ENCODE measurements around the gene SACS. TPM values are rescaled to one million over a fixed set of nuclear protein-coding genes. Genes with fewer than 3 reads are reported as not detected.

The SACS gene
- total and polyA plus RNA-seq, 3 experiments from 2014 or later, result 7.8 to 50.6 (median 48.1) TPM

GRCh38 chr13:23436680-23437079 is 3.2 kb upstream of the SACS start:
- H3K27ac ChIP-seq (ENCODE audit: low read depth, low read length), result no peak overlapping the region
- H3K4me1 ChIP-seq (ENCODE audit: insufficient read depth, low read length), result no peaks in the 10 kb centered on the region
- Mint-ChIP-seq H3K4me3 (no peak overlapping the region), H3K9me3 (no peaks in the 10 kb centered on the region), H3K4me1 (peaks cover 1 to 13% (median 9%) of the 10 kb centered on the region in 3 donors), H3K36me3 (no peaks in the 10 kb centered on the region), H3K27me3 (peaks cover 6 to 32% of the 10 kb centered on the region in 2 donors), H3K27ac (no peak overlapping the region)
- H3K4me3 ChIP-seq (ENCODE audit: low read length), result no peak overlapping the region
- peaks cover 4% of the 10 kb centered on the region for H3K27me3 ChIP-seq (ENCODE audit: insufficient read depth, low read length, poor library complexity, severe bottlenecking)
- H3K36me3 ChIP-seq (ENCODE audit: insufficient read depth, low read length), result no peaks in the 10 kb centered on the region
- ChIA-PET CTCF (no interaction called here), POLR2A (no interaction called here)
- no peaks in the 10 kb centered on the region for H3K9me3 ChIP-seq (ENCODE audit: low read length)
- DNase-seq, result no peak

GRCh38 chr13:23434491-23434890 is 989 bp upstream of the SACS start:
- no peaks in the 10 kb centered on the region for H3K4me1 ChIP-seq (ENCODE audit: insufficient read depth, low read length)
- no peak overlapping the region for H3K27ac ChIP-seq (ENCODE audit: low read depth, low read length)
- CTCF ChIA-PET, result no interaction called here
- no peaks in the 10 kb centered on the region for H3K36me3 Mint-ChIP-seq
- DNase-seq, result no peak
- no peaks in the 10 kb centered on the region for H3K36me3 ChIP-seq (ENCODE audit: insufficient read depth, low read length)
- H3K27me3 Mint-ChIP-seq, result peaks cover 11 to 47% of the 10 kb centered on the region in 2 donors
- H3K27ac Mint-ChIP-seq, result no peak overlapping the region
- H3K4me3 Mint-ChIP-seq, result no peak overlapping the region
- peaks cover 4% of the 10 kb centered on the region for H3K27me3 ChIP-seq (ENCODE audit: insufficient read depth, low read length, poor library complexity, severe bottlenecking)
- POLR2A ChIA-PET, result no interaction called here
- no peak overlapping the region for H3K4me3 ChIP-seq (ENCODE audit: low read length)
- peaks cover 1 to 13% (median 9%) of the 10 kb centered on the region in 3 donors for H3K4me1 Mint-ChIP-seq
- no peaks in the 10 kb centered on the region for H3K9me3 ChIP-seq (ENCODE audit: low read length)
- H3K9me3 Mint-ChIP-seq, result no peaks in the 10 kb centered on the region

- H3K4me1 Mint-ChIP-seq, result peaks cover 1 to 13% (median 9%) of the 10 kb centered on the region in 3 donors
- Histone ChIP-seq H3K27me3 (ENCODE audit: insufficient read depth, low read length, poor library complexity, severe bottlenecking) (peaks cover 4% of the 10 kb centered on the region), H3K9me3 (ENCODE audit: low read length) (no peaks in the 10 kb centered on the region), H3K36me3 (ENCODE audit: insufficient read depth, low read length) (no peaks in the 10 kb centered on the region), H3K4me1 (ENCODE audit: insufficient read depth, low read length) (no peaks in the 10 kb centered on the region), H3K4me3 (ENCODE audit: low read length) (no peak overlapping the region), H3K27ac (ENCODE audit: low read depth, low read length) (no peak overlapping the region)
- H3K27ac Mint-ChIP-seq, result no peak overlapping the region
- H3K4me3 Mint-ChIP-seq, result no peak overlapping the region
- peaks cover 9 to 55% of the 10 kb centered on the region in 2 donors for H3K27me3 Mint-ChIP-seq
- H3K36me3 Mint-ChIP-seq, result no peaks in the 10 kb centered on the region
- no peaks in the 10 kb centered on the region for H3K9me3 Mint-ChIP-seq
- ChIA-PET CTCF (no interaction called here), POLR2A (no interaction called here)
- no peak for DNase-seq
These were observed 876 bp downstream of the SACS start for GRCh38 chr13:23432626-23433025.

GRCh38 chr13:23430664-23431063 is 2.8 kb downstream of the SACS start:
- Mint-ChIP-seq H3K36me3 (no peaks in the 10 kb centered on the region), H3K27ac (no peak overlapping the region), H3K4me1 (peaks cover 1 to 13% (median 9%) of the 10 kb centered on the region in 3 donors), H3K27me3 (peaks cover 8 to 56% of the 10 kb centered on the region in 2 donors), H3K9me3 (no peaks in the 10 kb centered on the region), H3K4me3 (no peak overlapping the region)
- ChIA-PET CTCF (no interaction called here), POLR2A (no interaction called here)
- Histone ChIP-seq H3K27me3 (ENCODE audit: insufficient read depth, low read length, poor library complexity, severe bottlenecking) (peaks cover 4% of the 10 kb centered on the region), H3K27ac (ENCODE audit: low read depth, low read length) (no peak overlapping the region), H3K9me3 (ENCODE audit: low read length) (no peaks in the 10 kb centered on the region), H3K36me3 (ENCODE audit: insufficient read depth, low read length) (no peaks in the 10 kb centered on the region), H3K4me1 (ENCODE audit: insufficient read depth, low read length) (no peaks in the 10 kb centered on the region), H3K4me3 (ENCODE audit: low read length) (no peak overlapping the region)
- DNase-seq, result no peak

GRCh38 chr13:23427881-23428528 is 5.5 kb downstream of the SACS start:
- Histone ChIP-seq H3K27ac (ENCODE audit: low read depth, low read length) (no peak overlapping the region), H3K4me3 (ENCODE audit: low read length) (no peak overlapping the region), H3K4me1 (ENCODE audit: insufficient read depth, low read length) (no peaks in the 10 kb centered on the region), H3K9me3 (ENCODE audit: low read length) (no peaks in the 10 kb centered on the region), H3K27me3 (ENCODE audit: insufficient read depth, low read length, poor library complexity, severe bottlenecking) (no peaks in the 10 kb centered on the region), H3K36me3 (ENCODE audit: insufficient read depth, low read length) (no peaks in the 10 kb centered on the region)
- Mint-ChIP-seq H3K36me3 (no peaks in the 10 kb centered on the region), H3K27me3 (peaks cover 8 to 42% of the 10 kb centered on the region in 2 donors), H3K4me3 (no peak overlapping the region), H3K4me1 (peaks cover under 1 to 4% (median 2%) of the 10 kb centered on the region in 3 donors), H3K27ac (no peak overlapping the region), H3K9me3 (no peaks in the 10 kb centered on the region)
- no peak for DNase-seq
- ChIA-PET CTCF (no interaction called here), POLR2A (no interaction called here)

- H3K36me3 ChIP-seq (ENCODE audit: insufficient read depth, low read length), result no peaks in the 10 kb centered on the region
- ChIA-PET CTCF (no interaction called here), POLR2A (no interaction called here)
- no peaks in the 10 kb centered on the region for H3K4me1 ChIP-seq (ENCODE audit: insufficient read depth, low read length)
- Mint-ChIP-seq H3K9me3 (no peaks in the 10 kb centered on the region), H3K27me3 (peaks cover 8 to 37% of the 10 kb centered on the region in 2 donors), H3K27ac (no peak overlapping the region), H3K4me3 (no peak overlapping the region), H3K4me1 (peaks cover 0 to 3% (median 0%) of the 10 kb centered on the region in 3 donors), H3K36me3 (no peaks in the 10 kb centered on the region)
- H3K4me3 ChIP-seq (ENCODE audit: low read length), result no peak overlapping the region
- no peak overlapping the region for H3K27ac ChIP-seq (ENCODE audit: low read depth, low read length)
- H3K9me3 ChIP-seq (ENCODE audit: low read length), result no peaks in the 10 kb centered on the region
- H3K27me3 ChIP-seq (ENCODE audit: insufficient read depth, low read length, poor library complexity, severe bottlenecking), result no peaks in the 10 kb centered on the region
- no peak for DNase-seq
These were observed 6.1 kb downstream of the SACS start for GRCh38 chr13:23427342-23427843.

GRCh38 chr13:23421596-23421995 is 11.9 kb downstream of the SACS start:
- no peak overlapping the region for H3K27ac Mint-ChIP-seq
- no peaks in the 10 kb centered on the region for H3K27me3 ChIP-seq (ENCODE audit: insufficient read depth, low read length, poor library complexity, severe bottlenecking)
- H3K4me3 Mint-ChIP-seq, result no peak overlapping the region
- H3K27ac ChIP-seq (ENCODE audit: low read depth, low read length), result no peak overlapping the region
- no peak overlapping the region for H3K4me3 ChIP-seq (ENCODE audit: low read length)
- H3K4me1 Mint-ChIP-seq, result no peaks in the 10 kb centered on the region
- no peaks in the 10 kb centered on the region for H3K36me3 ChIP-seq (ENCODE audit: insufficient read depth, low read length)
- H3K36me3 Mint-ChIP-seq, result no peaks in the 10 kb centered on the region
- no peaks in the 10 kb centered on the region for H3K9me3 ChIP-seq (ENCODE audit: low read length)
- H3K4me1 ChIP-seq (ENCODE audit: insufficient read depth, low read length), result no peaks in the 10 kb centered on the region
- no peaks in the 10 kb centered on the region for H3K9me3 Mint-ChIP-seq
- H3K27me3 Mint-ChIP-seq, result no peaks in the 10 kb centered on the region
- POLR2A ChIA-PET, result no interaction called here
- no peak for DNase-seq
- CTCF ChIA-PET, result no interaction called here

- Mint-ChIP-seq H3K9me3 (no peaks in the 10 kb centered on the region), H3K4me3 (no peak overlapping the region)
These were observed 14.5 kb downstream of the SACS start for GRCh38 chr13:23418776-23419683.

More at GRCh38 chr13:23418776-23419683, 14.5 kb downstream of the SACS start:
- no peak for DNase-seq
- no peak overlapping the region for H3K4me3 ChIP-seq (ENCODE audit: low read length)
- H3K36me3 ChIP-seq (ENCODE audit: insufficient read depth, low read length), result no peaks in the 10 kb centered on the region
- H3K4me1 Mint-ChIP-seq, result no peaks in the 10 kb centered on the region
- no peaks in the 10 kb centered on the region for H3K9me3 ChIP-seq (ENCODE audit: low read length)
- peaks cover 0 to 1% (median 0%) of the 10 kb centered on the region in 3 donors for H3K36me3 Mint-ChIP-seq
- H3K27ac ChIP-seq (ENCODE audit: low read depth, low read length), result no peak overlapping the region
- no peaks in the 10 kb centered on the region for H3K4me1 ChIP-seq (ENCODE audit: insufficient read depth, low read length)
- peaks cover 0 to 2% of the 10 kb centered on the region in 2 donors for H3K27me3 Mint-ChIP-seq
- no peaks in the 10 kb centered on the region for H3K27me3 ChIP-seq (ENCODE audit: insufficient read depth, low read length, poor library complexity, severe bottlenecking)
- no peak overlapping the region for H3K27ac Mint-ChIP-seq
- ChIA-PET CTCF (no interaction called here), POLR2A (no interaction called here)

Data from CD8-positive, alpha-beta memory T cell (primary cell).